DMS 273 (cell line): ENCODE data around the gene JAG1.

ENCODE experiments used
- DNase-seq: peaks from one replicate; lab custom pipeline; 2025; ENCODE audit not compliant: unreplicated experiment; lab: John Stamatoyannopoulos, UW

Gene JAG1

GRCh38 chr20:10653599-10654249 is 20.1 kb downstream of the JAG1 start:
- no peak for DNase-seq

- no peak for DNase-seq
Observed at GRCh38 chr20:10652660-10653261, 21.0 kb downstream of the JAG1 start.

GRCh38 chr20:10652185-10652584 is 21.6 kb downstream of the JAG1 start:
- DNase-seq = no peak

- DNase-seq = no peak
Observed at GRCh38 chr20:10651227-10651990, 22.4 kb downstream of the JAG1 start.

GRCh38 chr20:10649797-10650160 is 24.0 kb downstream of the JAG1 start:
- no peak for DNase-seq

GRCh38 chr20:10649080-10649796 is 24.6 kb downstream of the JAG1 start:
- DNase-seq = no peak

GRCh38 chr20:10648651-10649050 is 25.1 kb downstream of the JAG1 start:
- no peak for DNase-seq

GRCh38 chr20:10647909-10648308 is 25.9 kb downstream of the JAG1 start:
- no peak for DNase-seq

- peak; percentile 22 for DNase-seq
Observed at GRCh38 chr20:10647471-10647870, 26.3 kb downstream of the JAG1 start.

GRCh38 chr20:10646886-10647420 is 26.8 kb downstream of the JAG1 start:
- no peak for DNase-seq

GRCh38 chr20:10646006-10646405 is 27.8 kb downstream of the JAG1 start:
- no peak for DNase-seq

GRCh38 chr20:10645205-10645570 is 28.6 kb downstream of the JAG1 start:
- DNase-seq = no peak

- DNase-seq = peak; percentile 21
Observed at GRCh38 chr20:10644458-10645204, 29.2 kb downstream of the JAG1 start.

- no peak for DNase-seq
Observed at GRCh38 chr20:10643560-10643873, 30.3 kb downstream of the JAG1 start.

GRCh38 chr20:10642856-10643559 is 30.8 kb downstream of the JAG1 start:
- no peak for DNase-seq

GRCh38 chr20:10641893-10642292 is 31.9 kb downstream of the JAG1 start:
- DNase-seq = no peak

- no peak for DNase-seq
Observed at GRCh38 chr20:10641467-10641866, 32.3 kb downstream of the JAG1 start.

GRCh38 chr20:10640897-10641296 is 32.9 kb downstream of the JAG1 start:
- no peak for DNase-seq

- no peak for DNase-seq
Observed at GRCh38 chr20:10639737-10640556, 33.9 kb downstream of the JAG1 start.
